HuH-7.5 (cell line): ENCODE results near the gene MN1.

Experiments
- DNase-seq: peaks from one replicate; pipeline ENCODE4 v3.0.0; 2011; ENCODE audit warnings: low spot score

Gene MN1

GRCh38 chr22:27716074-27716473, 85.5 kb downstream of the MN1 start:
- DNase-seq = no peak

DNA sequence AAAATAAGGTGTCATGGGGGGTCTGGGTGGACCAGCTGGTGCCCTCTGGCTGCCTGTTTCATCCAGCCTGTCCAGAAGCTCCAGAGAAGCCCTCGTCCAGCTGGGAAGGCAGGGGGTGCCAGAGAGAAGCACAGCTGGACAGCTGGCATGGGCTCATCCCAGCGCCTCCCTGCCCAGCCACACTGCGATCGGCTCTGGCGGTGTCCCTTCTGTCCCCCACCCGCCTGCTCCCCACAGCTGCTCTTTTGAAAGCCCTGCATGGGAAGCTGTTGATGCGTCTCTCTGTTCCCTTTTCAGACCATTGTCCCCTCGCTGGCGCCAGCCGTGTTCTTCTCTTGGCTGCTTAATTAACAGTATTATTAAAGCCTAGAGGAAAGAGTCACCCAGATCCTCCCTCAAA, 86.5 kb downstream of the MN1 start:
- DNase-seq = no peak

GRCh38 chr22:27714068-27714467, 87.5 kb downstream of the MN1 start:
- DNase-seq = no peak

GRCh38 chr22:27713461-27713860, 88.1 kb downstream of the MN1 start:
- no peak for DNase-seq

DNA sequence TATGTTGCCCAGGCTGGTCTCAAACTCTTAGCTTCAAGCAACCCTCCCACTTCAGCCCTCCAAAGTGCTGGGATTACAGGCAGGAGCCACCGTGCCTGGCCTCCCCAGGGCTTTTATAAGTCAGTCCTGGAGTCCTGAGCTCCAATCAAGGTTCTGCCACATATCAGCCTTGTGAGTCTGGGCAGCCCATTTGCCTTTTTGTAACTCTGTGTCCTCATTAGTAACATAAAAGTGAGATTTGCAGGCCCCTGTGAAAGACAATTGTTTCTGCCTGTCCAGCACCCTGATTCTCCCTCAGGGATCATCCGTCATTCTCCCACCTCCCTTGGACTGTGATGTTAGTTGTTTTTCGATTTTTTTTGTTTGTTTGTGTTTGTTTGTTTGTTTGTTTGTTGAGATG, 89.8 kb downstream of the MN1 start:
- no peak for DNase-seq

GRCh38 chr22:27711012-27711411, 90.5 kb downstream of the MN1 start:
- no peak for DNase-seq

DNA sequence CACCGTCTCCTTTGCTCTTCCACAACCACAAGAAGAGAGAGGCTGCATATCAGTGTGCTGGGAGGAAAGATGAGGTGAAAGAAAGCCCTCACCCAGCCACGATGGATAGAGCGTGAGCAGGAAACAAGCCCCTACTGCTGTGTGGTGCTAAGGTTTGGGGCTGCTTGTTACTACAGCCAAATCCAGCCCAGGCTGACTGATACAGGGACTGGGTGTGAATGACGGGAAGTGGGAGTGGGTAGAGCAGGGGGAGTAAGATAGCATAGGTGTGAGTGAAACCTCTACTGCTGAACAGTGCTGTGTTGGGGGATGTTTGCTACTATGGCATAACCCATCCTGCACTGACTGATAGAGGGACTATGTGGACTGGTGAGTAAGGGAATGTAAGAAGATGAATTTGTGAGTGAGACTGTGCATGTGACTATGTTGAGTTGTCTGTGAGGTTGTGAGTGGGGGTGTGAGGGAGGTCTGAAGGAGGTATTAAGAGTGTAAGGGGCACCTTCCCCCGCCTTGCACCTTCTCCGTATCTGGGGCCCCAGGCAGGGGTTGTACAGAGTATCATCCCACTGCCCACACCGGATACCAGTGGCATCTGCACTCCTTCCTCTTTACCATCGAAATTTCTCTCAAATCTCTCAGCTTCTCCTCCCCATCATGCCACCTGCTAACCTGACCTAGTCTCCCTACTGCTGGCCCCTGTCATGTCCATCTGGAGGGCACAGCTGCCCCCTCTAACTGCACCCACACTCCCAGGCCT, 91.5 kb downstream of the MN1 start:
- no peak for DNase-seq

GRCh38 chr22:27706489-27706888, 95.1 kb downstream of the MN1 start:
- no peak for DNase-seq

DNA sequence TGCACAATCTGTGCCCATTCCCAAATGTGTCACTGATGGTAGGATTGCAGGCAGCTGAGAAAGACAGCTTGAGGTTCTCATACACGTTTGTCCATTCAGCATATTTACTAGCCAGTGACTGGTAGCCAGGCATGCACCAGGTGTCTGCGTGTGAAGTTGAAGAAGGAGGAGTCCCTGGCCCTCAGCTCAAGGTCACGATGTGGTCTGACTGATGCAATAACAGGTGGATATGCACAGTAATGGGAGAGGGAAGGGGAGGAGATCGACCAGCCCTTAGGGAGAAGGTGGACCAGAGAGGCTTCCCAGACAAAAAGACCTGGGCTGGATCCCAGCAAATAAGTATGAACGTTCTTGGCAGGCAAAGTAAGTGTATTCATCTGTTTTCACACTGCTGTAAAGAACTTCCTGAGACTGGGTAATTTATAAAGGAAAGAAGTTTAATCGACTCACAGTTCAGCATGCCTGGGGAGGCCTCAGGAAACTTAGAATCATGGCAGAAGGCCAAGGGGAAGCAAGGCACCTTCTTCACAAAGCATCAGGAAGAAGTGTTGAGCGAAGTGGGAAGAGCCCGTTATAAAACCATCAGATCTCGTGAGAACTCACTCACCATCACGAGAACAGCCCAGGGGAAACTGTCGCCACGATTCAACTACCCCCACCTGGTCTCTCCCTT, 96.0 kb downstream of the MN1 start:
- DNase-seq = no peak

- no peak for DNase-seq
Measured at GRCh38 chr22:27704581-27704980, 97.0 kb downstream of the MN1 start.

GRCh38 chr22:27699383-27700019, 102.1 kb downstream of the MN1 start:
- DNase-seq = no peak

GRCh38 chr22:27698813-27699212, 102.7 kb downstream of the MN1 start:
- DNase-seq = no peak
